Ishikawa (cell line): ENCODE measurements around the gene EVI5L.

Experiments used
- CEBPB ChIP-seq: IDR thresholded peaks from 2 replicates; pipeline ENCODE4 v1.6.1; 2012
- CREB1 ChIP-seq: IDR thresholded peaks from 2 replicates; pipeline ENCODE4 v1.6.1; 2012; ENCODE audit warnings: low read depth
- EGR1 ChIP-seq: IDR thresholded peaks from 2 replicates; pipeline ENCODE4 v1.6.1; 2012
- EP300 ChIP-seq: IDR thresholded peaks from 2 replicates; pipeline ENCODE4 v1.6.1; 2012; ENCODE audit warnings: borderline replicate concordance
- FOXM1 ChIP-seq: IDR thresholded peaks from 2 replicates; pipeline ENCODE4 v1.6.1; 2012; ENCODE audit warnings: low read depth, borderline replicate concordance
- MAX ChIP-seq: IDR thresholded peaks from 2 replicates; pipeline ENCODE4 v1.6.1; 2012
- NFIC ChIP-seq: IDR thresholded peaks from 2 replicates; pipeline ENCODE4 v1.6.1; 2012
- RAD21 ChIP-seq: IDR thresholded peaks from 2 replicates; pipeline ENCODE4 v1.6.1; 2012; ENCODE audit warnings: low read depth
- REST ChIP-seq: IDR thresholded peaks from 2 replicates; pipeline ENCODE4 v1.6.1; 2012; ENCODE audit warnings: low read depth, mild to moderate bottlenecking
- TAF1 ChIP-seq: IDR thresholded peaks from 2 replicates; pipeline ENCODE4 v1.6.1; 2012; ENCODE audit warnings: low read depth, mild to moderate bottlenecking
- TCF12 ChIP-seq: IDR thresholded peaks from 2 replicates; pipeline ENCODE4 v1.6.1; 2012; ENCODE audit warnings: low read depth
- TEAD4 ChIP-seq: IDR thresholded peaks from 2 replicates; pipeline ENCODE4 v1.6.1; 2012
- YY1 ChIP-seq: IDR thresholded peaks from 2 replicates; pipeline ENCODE4 v1.6.1; 2012; ENCODE audit warnings: low read depth
- ZBTB7A ChIP-seq: IDR thresholded peaks from 2 replicates; pipeline ENCODE4 v1.6.1; 2012; ENCODE audit warnings: low read depth
- TF ChIP-seq, protein P1 (sequence below): IDR thresholded peaks from 2 replicates; pipeline ENCODE4 v1.6.1; 2012

Gene EVI5L

DNA sequence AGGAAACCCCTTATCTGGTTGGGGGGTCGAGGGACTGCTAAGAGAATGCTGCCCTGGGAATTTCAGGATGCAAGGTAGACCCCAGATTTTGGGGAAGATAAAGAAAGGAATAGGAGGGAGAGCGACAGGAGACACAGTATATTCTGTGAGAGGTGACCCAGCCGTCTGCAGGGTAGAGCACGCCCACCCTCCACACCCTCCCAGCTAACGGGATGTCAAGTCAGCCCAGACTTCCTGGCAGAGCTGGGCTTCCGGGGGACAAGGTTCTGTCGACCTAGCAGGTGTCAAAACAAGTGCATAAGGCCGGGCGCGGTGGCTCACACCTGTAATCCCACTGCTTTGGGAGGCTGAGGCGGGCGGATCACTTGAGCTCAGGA, 44.9 kb downstream of the EVI5L start:
- no peak for TF ChIP-seq TEAD4

DNA sequence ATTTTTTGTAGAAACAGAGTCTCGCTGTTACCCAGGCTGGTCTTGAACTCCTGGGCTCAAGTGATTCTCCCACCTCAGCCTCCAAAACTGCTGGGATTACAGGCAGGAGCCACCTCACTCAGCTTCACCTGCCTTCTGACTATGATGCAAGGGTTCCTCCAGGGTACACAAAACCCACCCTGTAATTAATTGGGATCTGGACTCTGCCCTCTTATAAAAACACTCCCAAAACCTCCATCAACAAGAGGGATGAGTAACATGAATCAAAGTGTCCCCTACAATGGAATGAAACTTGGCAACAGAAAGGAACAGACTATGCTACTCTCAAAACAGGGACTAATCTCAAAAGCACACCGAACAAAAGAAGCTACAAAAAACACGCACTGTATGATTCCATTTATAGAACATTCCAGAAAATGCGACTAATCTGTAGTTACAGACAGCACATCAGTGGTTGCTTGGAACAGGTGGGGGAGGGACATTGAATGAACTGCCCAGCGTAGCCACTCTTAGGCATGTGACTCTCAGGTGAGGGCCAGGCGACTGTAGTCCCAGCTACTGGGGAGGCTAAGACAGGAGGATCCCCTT, 47.3 kb downstream of the EVI5L start:
- TF ChIP-seq NFIC (no peak), ZBTB7A (no peak), EGR1 (no peak), FOXM1 (no peak), TCF12 (no peak), CEBPB (no peak), REST (no peak)
- TF ChIP-seq, protein P1, sequence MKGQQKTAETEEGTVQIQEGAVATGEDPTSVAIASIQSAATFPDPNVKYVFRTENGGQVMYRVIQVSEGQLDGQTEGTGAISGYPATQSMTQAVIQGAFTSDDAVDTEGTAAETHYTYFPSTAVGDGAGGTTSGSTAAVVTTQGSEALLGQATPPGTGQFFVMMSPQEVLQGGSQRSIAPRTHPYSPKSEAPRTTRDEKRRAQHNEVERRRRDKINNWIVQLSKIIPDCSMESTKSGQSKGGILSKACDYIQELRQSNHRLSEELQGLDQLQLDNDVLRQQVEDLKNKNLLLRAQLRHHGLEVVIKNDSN: no peak

DNA sequence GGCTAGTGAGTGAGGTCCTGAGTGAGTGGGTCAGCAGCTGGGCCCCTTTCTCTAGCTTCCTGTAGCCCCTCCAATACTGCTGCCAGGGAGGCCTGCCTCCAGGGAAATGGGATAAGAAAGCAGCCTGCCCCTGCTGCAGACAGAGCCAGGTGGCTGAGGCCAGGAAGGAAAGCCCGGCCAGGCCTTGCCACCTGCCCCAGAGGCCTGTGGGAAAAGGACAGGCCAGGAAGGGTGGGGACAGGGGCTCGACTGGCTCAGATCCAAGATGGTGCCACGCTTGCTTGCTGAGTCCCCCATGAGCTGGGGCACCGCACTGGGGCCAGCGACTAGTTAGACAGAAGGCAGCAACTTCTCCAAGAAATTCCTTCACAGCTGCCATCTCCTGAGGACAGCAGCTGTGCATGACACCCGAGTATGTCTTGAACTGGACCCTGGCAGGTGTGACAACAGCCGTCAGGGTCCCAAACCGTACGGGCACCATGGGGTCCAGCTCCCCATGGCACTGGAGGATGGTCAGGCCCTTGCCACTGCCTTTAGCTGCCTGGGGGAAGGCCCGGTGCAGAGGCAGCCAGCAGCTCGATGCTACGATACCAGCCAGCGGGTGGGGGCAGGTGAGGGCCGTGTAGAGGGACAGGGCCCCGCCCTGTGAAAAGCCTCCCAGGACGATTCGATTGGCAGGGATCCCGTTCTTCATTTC, 49.2 kb downstream of the EVI5L start:
- TF ChIP-seq FOXM1: no peak
- TF ChIP-seq, protein P1: no peak
- no peak for TF ChIP-seq CREB1
- TF ChIP-seq REST: no peak
- TF ChIP-seq TAF1: no peak
- TF ChIP-seq RAD21: no peak
- no peak for TF ChIP-seq CEBPB
- TF ChIP-seq NFIC: no peak
- TF ChIP-seq YY1: no peak
- no peak for TF ChIP-seq TEAD4
- no peak for TF ChIP-seq MAX
- TF ChIP-seq TCF12: no peak
- TF ChIP-seq ZBTB7A: no peak
- TF ChIP-seq EP300: no peak
- no peak for TF ChIP-seq EGR1

- no peak for TF ChIP-seq YY1
- no peak for TF ChIP-seq TEAD4
- no peak for TF ChIP-seq REST
- TF ChIP-seq RAD21: no peak
Observed at GRCh38 chr19:7879836-7880235, 49.8 kb downstream of the EVI5L start.

- TF ChIP-seq EP300 (no peak), TAF1 (no peak)
Observed at GRCh38 chr19:7881910-7882309, 51.9 kb downstream of the EVI5L start.

GRCh38 chr19:7883105-7883504, 53.1 kb downstream of the EVI5L start:
- TF ChIP-seq EP300 (no peak), ZBTB7A (no peak), TAF1 (no peak), TCF12 (no peak), CREB1 (no peak), FOXM1 (no peak), RAD21 (no peak), EGR1 (no peak), REST (no peak), TEAD4 (no peak), CEBPB (no peak)
- TF ChIP-seq, protein P1: no peak
